GM21447 (cell line): ENCODE results near the gene IGSF6.
"Not testable (repeated sequence)": the region's sequence is repeated elsewhere in the genome, so short reads cannot be mapped to it uniquely, and the experiment has no call there.

ENCODE experiments used
- ATAC-seq: cut with Tn5 transposase; IDR thresholded peaks from one replicate; pipeline ENCODE4 v1.9.1; 2021; ENCODE audit not compliant: unreplicated experiment

IGSF6 gene

DNA sequence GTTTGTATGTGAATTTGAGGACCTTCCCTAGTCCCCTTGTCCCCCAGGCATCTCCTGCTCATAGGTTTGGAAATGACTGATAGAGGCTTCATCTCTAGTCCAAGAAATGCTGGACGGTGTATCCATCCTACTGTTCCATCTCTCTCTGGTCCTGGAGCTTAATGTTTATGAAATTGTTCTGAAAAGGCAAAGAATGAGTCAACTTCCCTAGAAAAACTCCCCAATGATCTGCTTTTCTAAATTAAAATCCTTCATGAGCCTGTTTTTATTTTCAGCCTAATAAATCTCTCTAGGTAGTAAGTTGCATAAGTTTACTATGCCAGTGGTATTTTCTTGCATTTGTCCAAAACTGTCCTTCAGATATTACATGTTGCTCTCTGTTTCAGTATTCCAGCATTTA lies 2.1 kb upstream of the IGSF6 start:
- no peak for ATAC-seq

GRCh38 chr16:21653571-21653970 lies 1.2 kb upstream of the IGSF6 start:
- no peak for ATAC-seq

DNA sequence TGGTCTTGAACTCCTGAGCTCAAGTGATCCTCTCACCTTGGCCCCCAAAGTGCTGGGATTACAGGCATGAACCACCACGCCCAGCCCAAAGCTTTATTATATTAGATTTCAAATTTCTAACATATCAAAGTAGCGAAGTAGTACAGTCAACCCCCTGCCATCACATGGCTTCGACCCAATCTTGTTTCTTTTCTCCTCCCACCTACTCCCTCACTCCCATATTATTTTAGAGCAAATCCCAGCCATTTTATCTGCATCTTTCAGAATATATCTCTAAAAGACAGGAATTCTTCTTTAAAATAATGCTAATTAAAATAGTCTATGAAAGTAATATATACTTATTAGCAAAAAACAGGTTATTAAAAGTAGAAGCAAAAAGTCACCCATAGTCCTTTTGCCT lies 893 bp downstream of the IGSF6 start:
- ATAC-seq: no peak

DNA sequence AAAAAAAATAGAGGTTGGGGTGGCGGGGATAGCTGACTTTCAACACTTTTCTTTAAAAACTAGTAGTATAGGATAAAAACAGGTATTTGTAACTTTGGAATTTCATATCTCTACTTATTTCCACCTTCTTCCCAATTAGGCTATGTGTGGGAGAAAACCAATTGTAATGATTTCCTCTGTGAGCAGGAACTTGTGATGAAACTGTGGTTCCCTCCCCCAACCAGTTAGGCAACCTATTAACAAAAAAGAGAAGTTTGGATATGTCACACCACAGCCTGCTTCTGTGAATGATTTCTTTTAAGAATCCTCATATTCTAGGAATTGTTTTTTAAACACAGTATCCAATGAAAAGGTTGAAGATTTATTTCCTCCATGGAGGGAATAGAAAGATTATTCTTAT lies 1.9 kb downstream of the IGSF6 start:
- ATAC-seq: no peak

- not testable (repeated sequence) for ATAC-seq
Measured at GRCh38 chr16:21649826-21650406, 2.5 kb downstream of the IGSF6 start.

GRCh38 chr16:21647562-21648164 lies 4.7 kb downstream of the IGSF6 start:
- no peak for ATAC-seq

- peak; percentile 87 for ATAC-seq
Measured at GRCh38 chr16:21646721-21647561, 5.5 kb downstream of the IGSF6 start.

- ATAC-seq: no peak
Measured at GRCh38 chr16:21646091-21646490, 6.3 kb downstream of the IGSF6 start.

DNA sequence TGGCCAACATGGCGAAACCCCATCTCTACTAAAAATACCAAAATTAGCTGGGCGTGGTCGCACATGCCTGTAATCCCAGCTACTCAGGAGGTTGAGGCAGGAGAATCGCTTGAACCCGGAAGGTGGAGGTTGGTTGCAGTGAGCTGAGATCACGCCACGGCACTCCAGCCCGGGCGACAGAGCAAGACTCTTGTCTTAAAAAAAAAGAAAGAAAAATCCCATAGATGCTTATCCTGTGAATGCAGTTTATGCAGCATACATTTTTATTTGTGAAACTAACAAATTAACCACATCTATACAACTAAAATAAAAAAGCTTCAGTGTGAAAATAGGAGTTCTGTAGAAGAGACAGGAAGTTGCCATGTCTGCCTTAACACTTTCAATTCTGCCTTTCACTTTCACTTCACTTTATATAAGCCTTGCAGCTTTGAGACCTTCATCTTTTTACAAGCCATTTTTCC lies 7.1 kb downstream of the IGSF6 start:
- no peak for ATAC-seq

- ATAC-seq: no peak
Measured at GRCh38 chr16:21644674-21645073, 7.7 kb downstream of the IGSF6 start.

DNA sequence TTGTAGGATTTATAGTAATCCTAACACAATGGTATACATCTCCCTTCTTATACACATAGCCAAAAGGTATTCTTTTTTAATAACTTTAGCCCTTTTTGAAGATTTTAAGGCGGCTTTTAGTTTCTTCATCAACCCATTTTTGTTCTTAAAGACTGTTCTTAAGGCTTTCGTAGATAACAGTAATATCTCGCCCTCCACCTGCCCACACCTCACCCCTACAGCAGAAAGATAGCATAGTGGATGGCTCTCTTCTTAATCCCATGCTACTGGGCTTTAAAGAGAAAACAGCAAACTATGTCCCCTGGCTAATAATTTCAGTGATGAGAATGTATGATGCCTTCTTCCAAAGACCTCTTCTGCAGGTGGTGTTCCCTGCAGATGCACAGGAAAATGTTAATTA lies 8.6 kb downstream of the IGSF6 start:
- ATAC-seq: no peak

- ATAC-seq: no peak
Measured at GRCh38 chr16:21642861-21643260, 9.5 kb downstream of the IGSF6 start.

DNA sequence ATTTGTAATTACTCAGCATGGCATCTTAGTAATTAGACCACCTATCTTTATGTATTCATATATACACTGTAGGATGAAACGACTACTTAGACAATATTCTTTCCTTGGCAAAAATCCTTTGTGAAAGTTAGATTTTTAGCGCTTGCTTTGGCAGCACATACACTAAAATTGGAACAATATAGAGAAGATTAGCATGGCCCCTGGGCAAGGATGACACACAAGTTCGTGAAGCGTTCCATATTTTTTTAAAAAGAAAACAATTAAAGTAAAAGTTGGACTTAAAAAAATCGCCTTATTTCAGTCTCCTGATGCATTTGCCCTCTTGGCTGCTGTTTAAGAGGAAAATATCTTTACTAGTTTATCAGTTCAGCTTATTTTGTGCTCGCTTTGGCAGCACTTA lies 10.5 kb downstream of the IGSF6 start:
- no peak for ATAC-seq

GRCh38 chr16:21639493-21639892 lies 12.9 kb downstream of the IGSF6 start:
- no peak for ATAC-seq

- ATAC-seq: no peak
Measured at GRCh38 chr16:21638573-21638975, 13.8 kb downstream of the IGSF6 start.

- ATAC-seq: no peak
Measured at GRCh38 chr16:21637032-21637968, 15.1 kb downstream of the IGSF6 start.

- not testable (repeated sequence) for ATAC-seq
Measured at GRCh38 chr16:21635694-21636093, 16.7 kb downstream of the IGSF6 start.

- ATAC-seq: no peak
Measured at GRCh38 chr16:21634216-21634615, 18.2 kb downstream of the IGSF6 start.

DNA sequence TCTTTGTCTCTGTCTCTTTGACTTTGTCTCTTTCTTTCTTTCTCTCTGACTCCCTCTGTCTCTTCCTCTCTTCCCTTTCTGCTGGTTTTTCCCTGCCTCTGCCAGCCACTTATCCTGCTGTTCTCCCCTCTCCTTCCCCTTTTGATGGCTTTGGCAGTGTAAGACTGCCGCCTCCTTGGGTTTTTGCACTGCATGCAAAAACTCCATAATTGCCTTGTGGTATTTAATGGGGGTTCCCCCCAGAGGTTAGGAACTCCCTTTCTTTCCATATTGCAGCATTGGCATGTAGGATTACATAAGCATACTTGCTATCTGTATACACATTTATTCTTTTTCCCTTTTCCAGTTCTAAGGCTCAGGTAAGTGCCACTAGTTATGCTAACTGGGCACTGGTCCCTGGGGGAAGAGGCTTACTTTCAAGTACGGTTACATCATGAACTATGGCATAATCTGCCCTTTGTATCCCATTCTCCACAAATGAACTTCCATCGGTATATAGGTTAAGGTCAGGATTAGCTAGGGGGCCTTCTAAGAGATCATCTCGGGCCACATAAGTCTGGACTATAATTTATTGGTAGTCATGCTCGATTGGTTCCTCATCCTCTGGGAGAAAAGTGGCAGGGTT lies 20.3 kb downstream of the IGSF6 start:
- ATAC-seq: not testable (repeated sequence)

GRCh38 chr16:21631376-21631775 lies 21.0 kb downstream of the IGSF6 start:
- not testable (repeated sequence) for ATAC-seq

DNA sequence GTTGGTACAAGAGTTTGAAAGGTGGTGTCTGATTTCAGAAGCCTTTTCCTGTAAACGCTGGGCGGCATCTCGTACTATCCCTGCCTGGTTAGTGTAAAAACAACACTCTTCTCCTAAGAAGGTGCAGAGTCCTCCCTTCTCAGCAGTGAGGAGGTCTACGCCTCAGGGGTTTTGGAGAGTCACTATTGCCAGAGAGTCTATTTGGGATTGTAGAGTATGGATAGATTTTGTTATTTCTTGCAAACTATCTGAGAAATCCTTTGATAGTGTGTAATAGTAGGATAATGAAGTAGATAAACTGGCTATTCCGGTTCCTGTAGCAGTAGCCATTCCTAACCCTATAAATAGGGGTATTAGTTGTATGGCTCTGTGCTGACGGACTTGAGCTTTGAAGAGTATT lies 21.5 kb downstream of the IGSF6 start:
- ATAC-seq: not testable (repeated sequence)
